Activated CD4-positive, CD25-positive, alpha-beta regulatory T cell treated with anti-CD3 and anti-CD28 coated beads, Interleukin-2, amount 50 U/mL, for 72 hours (primary cell): ENCODE data around the gene NUTM2G.
"Not testable (repeated sequence)": the region's sequence is repeated elsewhere in the genome, so short reads cannot be mapped to it uniquely, and the experiment has no call there.

Experiments used
- DNase-seq: peaks from one replicate; pipeline ENCODE4 v3.0.0; 2021

The NUTM2G gene

DNA sequence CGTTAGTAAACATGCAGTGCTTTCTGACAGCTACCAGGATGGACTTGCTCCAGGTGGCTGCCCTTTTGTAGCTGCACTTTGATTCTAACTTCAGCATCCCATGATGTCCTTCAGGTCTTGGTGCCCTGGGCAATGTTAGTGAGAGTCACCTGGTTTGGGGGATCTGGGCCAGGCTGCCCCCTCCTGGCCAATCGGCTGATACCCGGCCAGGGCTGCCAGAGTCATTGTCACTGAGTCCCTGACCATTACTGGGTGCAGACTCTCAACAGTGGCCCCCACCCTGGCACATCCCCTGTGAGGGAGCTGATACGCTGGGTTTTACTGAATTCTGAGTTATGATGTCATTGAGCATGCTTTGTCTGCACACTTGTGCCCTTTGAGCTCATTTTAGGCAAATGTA lies 13.5 kb downstream of the NUTM2G start:
- DNase-seq, result not testable (repeated sequence)

GRCh38 chr9:96949346-96949745 lies 20.7 kb downstream of the NUTM2G start:
- not testable (repeated sequence) for DNase-seq

- not testable (repeated sequence) for DNase-seq
Measured at GRCh38 chr9:96950539-96950938, 21.9 kb downstream of the NUTM2G start.

DNA sequence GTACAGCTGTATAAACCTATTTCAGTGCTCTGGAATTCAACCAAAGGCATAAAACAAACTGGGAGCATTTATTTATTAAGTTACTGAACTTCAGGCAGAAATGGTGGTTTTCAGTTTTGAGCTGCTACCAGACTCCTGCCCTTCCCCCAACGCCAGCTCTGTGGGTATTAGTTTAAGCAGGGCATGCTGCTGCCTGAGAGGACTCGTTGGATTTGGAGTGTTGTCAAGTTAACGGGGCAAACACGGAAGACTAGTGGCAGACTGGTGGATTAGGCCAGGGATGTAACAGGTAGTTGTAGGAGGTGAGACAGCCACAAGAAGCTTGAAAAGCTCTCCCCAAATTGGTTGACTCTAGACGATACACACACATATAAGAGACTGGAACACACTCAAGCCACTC lies 38.9 kb downstream of the NUTM2G start:
- not testable (repeated sequence) for DNase-seq

DNA sequence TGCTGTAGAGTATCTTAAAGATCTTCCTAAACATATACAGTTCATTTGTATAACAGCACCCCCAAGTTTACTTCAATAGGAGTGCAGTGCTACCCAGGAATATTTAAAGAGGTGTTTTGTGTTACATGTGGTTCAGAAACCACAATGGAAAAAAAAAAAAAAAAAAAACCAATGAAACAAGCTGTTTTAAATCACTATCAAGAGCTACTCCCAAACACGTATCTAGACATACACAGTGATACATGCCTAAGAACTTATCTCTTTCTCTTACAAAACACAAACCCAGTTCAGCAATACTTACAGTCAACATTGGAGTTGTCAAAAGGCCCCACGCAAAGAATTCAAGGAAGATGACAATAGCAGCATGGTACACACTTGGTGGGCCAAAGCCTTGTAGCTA lies 43.9 kb downstream of the NUTM2G start:
- not testable (repeated sequence) for DNase-seq

DNA sequence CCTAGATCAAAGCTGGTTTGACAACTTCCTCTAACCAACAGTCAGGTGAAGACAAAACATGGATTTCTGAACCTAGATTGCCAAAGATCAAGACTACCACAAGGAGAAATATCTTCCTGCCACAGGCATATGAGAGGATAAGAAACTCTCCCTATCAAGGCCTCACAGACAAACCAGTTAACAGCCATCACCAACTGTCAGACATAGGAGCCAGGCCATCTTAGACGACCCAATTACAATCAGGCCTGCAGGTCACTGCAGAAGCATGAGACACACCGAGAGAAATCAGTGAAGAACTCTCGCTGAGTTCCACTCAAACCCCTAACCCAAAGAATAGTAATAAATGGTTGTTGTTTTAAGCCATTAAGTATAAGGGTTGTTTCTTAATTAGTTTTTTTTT lies 45.4 kb downstream of the NUTM2G start:
- DNase-seq, result not testable (repeated sequence)

GRCh38 chr9:96983496-96984122 lies 55.0 kb downstream of the NUTM2G start:
- DNase-seq, result not testable (repeated sequence)

- not testable (repeated sequence) for DNase-seq
Measured at GRCh38 chr9:96984139-96984538, 55.5 kb downstream of the NUTM2G start.

DNA sequence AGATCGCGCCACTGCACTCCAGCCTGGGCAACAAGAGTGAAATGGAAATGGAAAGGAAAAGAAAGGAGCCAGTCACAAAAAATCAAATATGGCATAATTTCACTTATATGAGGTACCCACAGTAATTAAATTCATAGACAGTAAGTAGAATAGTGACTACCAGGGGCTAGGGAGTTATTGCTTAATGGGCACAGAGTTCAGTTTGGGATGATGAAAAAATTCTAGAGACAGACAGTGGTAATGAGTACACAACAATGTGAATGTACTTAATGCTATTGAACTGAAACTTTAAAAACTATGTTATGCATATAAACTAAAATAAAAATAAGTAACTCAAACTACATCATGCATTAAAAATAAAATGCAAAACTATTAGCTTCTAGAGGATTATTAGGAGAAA lies 56.2 kb downstream of the NUTM2G start:
- DNase-seq, result not testable (repeated sequence)
